AG09309 (cell line): ENCODE data around the gene TPST2.

ENCODE experiments used
- DNase-seq: peaks from one replicate; pipeline ENCODE4 v3.0.0-alpha.2; 2010; ENCODE audit warnings: low read depth
- H3K4me3 ChIP-seq: 2 replicates; pipeline ENCODE4 v1.5.1; 2011; ENCODE audit warnings: mild to moderate bottlenecking, low read depth, low read length, moderate library complexity; ENCODE audit not compliant: control insufficient read depth
- CTCF ChIP-seq: IDR thresholded peaks from 2 replicates; pipeline ENCODE4 v1.5.1; 2011; ENCODE audit warnings: mild to moderate bottlenecking, low read depth, low read length, inconsistent platforms; ENCODE audit not compliant: insufficient read depth, control insufficient read depth; ENCODE audit errors: missing control alignments

Gene TPST2

DNA sequence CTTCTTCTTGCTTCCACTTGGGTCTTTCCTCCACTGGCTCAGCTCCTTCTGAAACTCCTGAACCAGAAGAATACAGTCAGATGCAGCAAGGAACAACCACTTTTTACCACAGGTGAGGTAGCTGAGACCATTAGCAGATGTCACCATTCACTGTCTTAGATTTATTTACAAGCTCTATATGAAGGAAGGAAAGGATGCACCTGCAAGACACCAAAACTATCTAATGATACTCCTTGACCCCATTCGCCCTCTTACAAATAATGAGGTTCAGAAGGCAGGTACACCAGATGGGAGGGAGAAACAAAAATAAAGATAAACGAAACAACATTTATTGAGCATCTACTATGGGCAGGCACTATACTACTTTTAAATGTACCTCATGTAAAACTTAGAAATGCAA is 87.9 kb downstream of the TPST2 start:
- no peak overlapping the region for H3K4me3 ChIP-seq
- TF ChIP-seq CTCF = no peak
- DNase-seq = no peak

DNA sequence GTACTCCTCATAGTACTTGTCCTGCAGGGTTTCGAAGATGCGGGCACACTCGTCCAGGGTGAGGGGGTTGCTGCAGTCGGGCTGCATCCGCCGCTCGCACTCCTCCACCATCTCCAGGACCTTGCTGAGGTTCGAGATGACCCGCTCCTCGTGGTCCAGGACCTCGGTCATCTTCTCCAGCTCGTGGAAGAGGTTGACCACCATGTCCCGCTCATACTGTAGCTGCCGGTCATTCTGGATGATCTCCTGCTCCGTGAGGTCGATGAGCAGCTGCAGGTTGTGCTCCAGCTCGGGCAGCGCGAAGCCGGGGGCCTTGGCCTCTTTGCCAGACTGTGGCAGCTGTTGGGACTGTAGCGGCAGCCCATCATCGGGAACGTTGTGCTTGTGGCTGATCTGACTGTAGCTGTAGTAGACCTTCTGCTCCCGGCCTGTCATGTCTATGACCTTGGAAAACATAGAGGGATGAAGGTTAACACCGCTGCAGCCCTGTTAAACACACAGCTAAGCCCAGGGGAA is 90.7 kb downstream of the TPST2 start:
- TF ChIP-seq CTCF = no peak
- no peak for DNase-seq
- H3K4me3 ChIP-seq = no peak overlapping the region

DNA sequence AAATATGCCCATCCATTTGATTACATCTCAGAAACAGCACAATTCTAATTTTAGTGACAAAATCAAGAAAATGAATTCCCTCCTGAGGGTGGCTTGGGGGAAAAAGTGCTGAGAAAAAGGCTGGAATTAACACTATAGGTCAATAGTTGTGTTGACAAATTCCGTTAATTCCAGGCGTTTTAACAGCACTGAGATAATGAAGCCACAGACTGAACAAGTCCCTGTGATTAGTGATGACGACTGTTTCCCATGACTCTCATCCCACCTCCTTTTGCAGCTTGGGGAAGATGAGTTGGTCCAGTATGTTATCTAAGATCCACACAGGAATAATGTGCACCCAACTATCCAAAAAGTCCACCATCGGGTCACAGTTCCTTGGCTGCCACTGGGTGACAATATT is 93.5 kb downstream of the TPST2 start:
- H3K4me3 ChIP-seq = no peak overlapping the region
- no peak for DNase-seq
- no peak for TF ChIP-seq CTCF

DNA sequence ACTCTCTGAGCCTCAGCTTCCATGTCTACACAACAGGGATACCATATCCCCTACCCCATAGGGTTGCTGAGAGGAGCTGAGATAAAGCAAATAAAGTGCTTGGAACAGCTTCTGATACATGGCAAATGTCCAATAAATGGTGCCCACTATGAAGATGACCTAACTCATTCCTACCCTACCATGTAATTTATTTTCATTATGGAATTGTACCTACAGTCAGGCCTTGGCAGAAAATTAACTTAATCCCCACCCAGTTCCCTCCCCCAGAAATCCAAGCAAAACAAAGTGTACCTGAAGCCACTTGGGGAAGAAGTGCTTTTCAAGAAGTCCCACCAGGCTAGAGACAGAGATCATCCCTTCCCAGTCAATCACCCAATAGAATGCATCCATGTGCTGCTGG is 95.4 kb downstream of the TPST2 start:
- no peak for TF ChIP-seq CTCF
- no peak for DNase-seq

GRCh38 chr22:26492220-26492619 is 97.7 kb downstream of the TPST2 start:
- no peak overlapping the region for H3K4me3 ChIP-seq
- TF ChIP-seq CTCF = no peak
- no peak for DNase-seq

More for the DNA sequence above, 95.4 kb downstream of the TPST2 start:
- H3K4me3 ChIP-seq = no peak overlapping the region

- no peak for DNase-seq
- no peak overlapping the region for H3K4me3 ChIP-seq
- no peak for TF ChIP-seq CTCF
Observed at GRCh38 chr22:26489447-26490036, 100.4 kb downstream of the TPST2 start.
